GM12873 (cell line): ENCODE results near the gene SNRNP70.

Experiments
- CTCF ChIP-seq: IDR thresholded peaks from 2 replicates; pipeline ENCODE4 v1.5.1; 2012; ENCODE audit warnings: low read depth, mild to moderate bottlenecking, moderate library complexity, low read length, control low read depth; ENCODE audit not compliant: insufficient read depth; ENCODE audit errors: missing control alignments

The SNRNP70 gene

GRCh38 chr19:49155005-49155819 lies 70.0 kb downstream of the SNRNP70 start, which contains the start of gene HRC:
Gene HRC, minus strand, starts transcription at chr19:49155396. Its CDS starts 159 bp downstream, at chr19:49155237.
- no peak for TF ChIP-seq CTCF

DNA sequence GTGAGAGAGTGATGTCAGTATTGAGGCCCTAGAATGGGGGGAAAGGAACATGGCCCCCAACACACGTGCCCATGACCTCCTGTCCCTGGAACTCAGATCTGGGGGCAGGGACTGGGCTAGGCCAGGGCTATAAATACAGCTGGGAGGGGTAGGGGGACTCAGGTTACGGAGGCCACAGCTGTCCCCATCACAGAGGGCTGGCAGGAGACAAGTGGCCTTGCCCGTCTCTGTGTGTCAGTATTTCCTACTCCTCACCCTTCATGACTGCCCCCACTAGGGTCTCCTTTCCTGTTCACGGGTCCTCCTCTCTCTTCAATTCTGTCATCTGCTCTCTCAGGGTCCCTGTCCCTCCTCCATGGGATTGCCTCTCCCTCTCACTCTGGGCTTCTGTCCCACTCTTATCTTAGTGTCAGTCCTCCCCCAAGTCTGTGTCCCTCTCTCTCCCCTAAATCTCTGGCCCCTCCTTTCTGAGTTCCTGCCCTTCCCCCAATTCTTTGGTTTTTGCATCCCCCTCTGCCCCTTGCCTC lies 70.6 kb downstream of the SNRNP70 start:
- TF ChIP-seq CTCF = no peak

GRCh38 chr19:49157445-49158224 lies 72.4 kb downstream of the SNRNP70 start, which contains the start of gene TRPM4:
Gene TRPM4, plus strand, starts transcription at chr19:49157792. Its CDS starts 75 bp downstream, at chr19:49157867.
- TF ChIP-seq CTCF = no peak
